Suppressor macrophage treated with lipopolysaccharide for 4 hours (primary cell): ENCODE data around the gene CDK2AP2.
"Not testable (repeated sequence)": the region's sequence is repeated elsewhere in the genome, so short reads cannot be mapped to it uniquely, and the experiment has no call there.

Experiments
- DNase-seq: peaks from one replicate; pipeline ENCODE4 v3.0.0-alpha.2; 2020

CDK2AP2 gene

DNA sequence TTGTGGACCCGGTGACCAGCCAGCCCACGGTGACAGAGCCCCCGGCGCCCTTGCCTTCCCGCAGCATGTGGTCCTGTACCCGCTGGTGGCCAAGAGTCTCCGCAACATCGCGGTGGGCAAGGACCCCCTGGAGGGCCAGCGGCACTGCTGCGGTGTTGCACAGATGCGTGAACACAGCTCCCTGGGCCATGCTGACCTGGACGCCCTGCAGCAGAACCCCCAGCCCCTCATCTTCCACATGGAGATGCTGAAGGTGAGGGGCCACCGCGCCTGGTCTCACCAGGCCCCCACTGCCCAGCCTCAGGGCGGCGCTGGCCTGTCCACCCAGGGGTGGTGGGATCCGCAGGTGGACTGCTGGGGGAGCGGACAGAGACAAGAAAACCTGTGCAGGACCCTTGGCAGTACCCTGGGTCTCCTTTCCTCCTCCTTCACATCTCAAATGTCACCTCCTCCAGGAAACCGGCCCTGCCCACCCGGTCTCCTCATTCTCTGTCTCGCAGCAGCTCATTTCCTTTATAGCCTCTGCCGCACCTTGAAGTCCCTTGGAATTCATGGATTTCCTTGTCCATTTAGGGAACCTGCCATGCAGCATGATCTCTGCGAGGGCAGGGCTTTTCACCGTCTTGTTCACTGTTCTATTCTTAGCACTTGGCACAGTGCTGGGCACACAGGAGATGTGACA is 18.6 kb downstream of the CDK2AP2 start:
- DNase-seq = no peak

DNA sequence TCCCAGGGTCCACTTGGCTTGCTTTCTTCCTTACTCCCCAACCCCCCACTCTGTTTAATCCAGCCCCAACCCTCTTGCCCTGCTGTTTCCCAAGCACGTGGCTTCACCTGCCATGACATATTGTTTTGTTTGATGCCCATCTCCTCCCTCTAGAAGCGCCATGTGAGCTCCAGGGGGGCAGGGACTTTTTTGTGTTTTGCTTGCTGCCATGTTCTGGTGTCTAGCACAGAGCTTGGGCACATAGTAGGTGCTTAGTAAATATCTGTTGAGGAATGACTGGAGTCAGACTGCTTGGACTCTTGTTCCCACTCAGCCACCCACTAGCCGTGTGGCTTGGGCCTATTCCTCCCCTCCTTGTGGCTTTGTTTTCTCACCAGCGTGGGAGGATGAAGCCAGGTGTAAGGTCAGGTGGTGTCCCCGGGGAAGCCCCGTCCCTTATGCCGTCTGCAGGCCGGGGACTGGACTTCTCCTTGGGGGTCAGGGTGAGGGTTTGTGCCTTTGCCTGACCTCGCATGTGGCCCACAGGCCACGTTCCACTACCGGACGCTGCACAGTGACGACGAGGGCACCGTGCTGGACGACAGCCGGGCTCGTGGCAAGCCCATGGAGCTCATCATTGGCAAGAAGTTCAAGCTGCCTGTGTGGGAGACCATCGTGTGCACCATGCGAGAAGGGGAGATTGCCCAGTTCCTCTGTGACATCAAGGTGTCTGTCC is 21.3 kb downstream of the CDK2AP2 start:
- no peak for DNase-seq

GRCh38 chr11:67485873-67486361 is 22.0 kb downstream of the CDK2AP2 start:
- not testable (repeated sequence) for DNase-seq

GRCh38 chr11:67484847-67485311 is 23.1 kb downstream of the CDK2AP2 start:
- peak; percentile 65 for DNase-seq

DNA sequence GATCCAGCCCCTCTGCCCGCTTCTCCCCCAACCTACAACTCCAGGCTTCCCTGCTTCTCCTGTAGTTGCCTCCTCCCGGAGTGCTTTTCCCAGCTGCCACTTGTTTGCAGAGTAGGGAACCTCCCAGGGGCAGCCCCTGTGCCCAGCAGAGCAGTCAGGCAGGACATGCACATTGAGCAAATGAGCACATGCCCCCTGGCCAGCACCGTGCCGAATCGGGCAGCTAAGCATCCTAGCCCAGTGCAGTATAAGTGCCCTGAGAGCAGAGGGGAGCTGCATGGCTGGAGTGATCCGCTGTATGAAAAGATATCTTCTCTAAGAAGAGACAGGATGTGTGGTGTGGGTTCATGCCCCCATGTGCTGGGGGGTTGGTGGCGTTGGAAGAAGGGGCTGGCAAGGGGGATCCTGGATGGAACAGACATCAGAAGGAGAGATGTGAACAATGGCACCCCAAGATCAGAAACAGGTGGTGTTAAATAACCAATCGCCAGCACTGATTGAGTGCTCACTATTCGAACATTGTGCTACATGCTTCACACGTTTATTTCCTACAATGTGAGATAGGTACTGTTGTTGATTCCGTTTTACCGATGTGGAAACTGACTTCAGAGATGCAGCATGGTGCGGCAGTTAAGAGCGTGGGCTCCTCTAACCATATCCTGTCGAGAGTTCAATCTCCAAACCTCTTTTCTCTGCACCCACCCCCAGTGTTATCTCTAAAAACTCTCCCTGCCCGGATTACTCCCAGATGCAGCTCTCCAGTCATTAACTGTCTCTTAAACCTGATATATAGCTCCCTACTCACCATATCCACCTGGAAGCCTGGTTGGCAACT is 23.9 kb downstream of the CDK2AP2 start:
- DNase-seq = no peak

DNA sequence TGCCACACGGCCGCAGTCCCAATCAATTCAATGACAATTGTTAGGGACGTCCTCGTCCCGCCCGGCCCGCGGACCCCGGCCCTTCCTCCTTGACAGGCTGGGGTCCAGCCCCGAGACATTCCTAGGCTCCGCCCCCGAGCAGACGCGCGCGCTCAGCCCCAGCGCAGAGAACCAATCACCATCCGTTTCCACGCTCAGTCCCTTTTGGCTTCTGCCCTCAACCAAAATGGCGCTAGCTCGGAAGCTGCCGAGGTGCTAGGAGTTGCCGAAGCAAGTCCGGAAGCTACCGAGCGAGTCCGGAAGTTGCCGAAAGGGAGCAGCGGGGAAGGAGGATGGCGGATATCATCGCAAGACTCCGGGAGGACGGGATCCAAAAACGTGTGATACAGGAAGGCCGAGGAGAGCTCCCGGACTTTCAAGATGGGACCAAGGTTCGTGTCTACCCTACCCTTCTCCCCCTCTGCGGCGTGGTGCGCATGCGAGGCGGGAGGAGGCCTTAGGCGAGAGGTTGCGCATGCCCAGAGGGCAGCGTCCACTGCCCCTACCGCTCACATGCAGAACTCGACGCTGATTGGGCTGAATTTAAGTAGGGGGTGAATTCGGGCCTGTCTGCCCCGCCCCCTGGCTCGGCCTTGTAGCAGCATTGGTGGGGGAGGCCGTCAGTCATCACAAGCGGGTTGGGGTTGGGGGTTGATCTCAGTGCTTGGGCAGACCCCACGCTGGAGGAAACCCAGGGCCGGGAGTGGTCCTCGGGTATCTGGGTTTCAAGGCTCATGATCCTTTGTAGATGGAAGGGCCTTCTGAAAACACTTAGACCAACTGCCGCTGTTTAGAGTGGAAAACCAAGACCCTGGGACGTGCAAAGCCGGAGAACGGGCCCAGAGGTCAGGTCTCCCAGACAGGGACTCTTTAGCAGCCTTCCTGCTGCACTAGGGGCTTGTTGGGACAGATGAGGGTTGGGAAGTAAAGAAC is 24.8 kb downstream of the CDK2AP2 start, which contains the start of gene AIP:
AIP (plus strand) TSS at position 200 of the 972 bp plus-strand sequence; CDS start at position 333, 133 bp downstream.
- peak; percentile 98 for DNase-seq

DNA sequence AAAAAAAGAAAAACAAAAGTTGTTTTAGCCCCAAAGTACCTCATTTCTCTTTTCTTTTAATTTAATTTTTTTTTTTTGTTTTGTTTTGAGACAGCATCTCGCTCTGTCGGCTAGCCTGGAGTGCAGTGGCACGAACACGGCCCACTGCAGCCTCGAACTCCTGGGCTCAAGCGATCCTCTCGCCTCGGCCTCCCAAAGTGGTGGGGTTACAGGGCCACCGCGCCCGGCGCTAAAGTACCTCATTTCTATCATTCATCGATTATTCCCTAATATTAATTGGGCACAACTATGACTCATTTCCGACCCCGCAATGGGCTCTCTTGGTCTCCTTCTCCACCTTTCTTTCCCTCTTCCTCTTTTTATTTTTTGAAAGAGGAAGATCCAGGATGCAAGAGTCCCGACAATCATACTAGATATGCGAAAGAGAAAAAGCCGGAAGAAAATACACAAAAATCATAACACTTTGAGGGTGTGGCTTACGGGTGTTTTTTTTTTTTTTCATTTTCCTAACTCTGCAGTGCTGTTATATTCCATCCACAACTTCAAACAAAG is 25.6 kb downstream of the CDK2AP2 start:
- DNase-seq = peak; percentile 70

GRCh38 chr11:67477344-67478050 is 30.5 kb downstream of the CDK2AP2 start:
- DNase-seq = not testable (repeated sequence)

- DNase-seq = not testable (repeated sequence)
Measured at GRCh38 chr11:67476692-67477091, 31.3 kb downstream of the CDK2AP2 start.

- DNase-seq = no peak
Measured at GRCh38 chr11:67472882-67473281, 35.1 kb downstream of the CDK2AP2 start.

GRCh38 chr11:67470337-67471002 is 37.5 kb downstream of the CDK2AP2 start:
- no peak for DNase-seq

- DNase-seq = no peak
Measured at GRCh38 chr11:67469508-67469811, 38.5 kb downstream of the CDK2AP2 start.

GRCh38 chr11:67468759-67469507 is 39.0 kb downstream of the CDK2AP2 start, which contains the start of gene TMEM134:
TSS of gene TMEM134 (minus strand) at chr11:67469251. CDS start at chr11:67469192, 59 bp downstream.
- DNase-seq = peak; percentile 97

DNA sequence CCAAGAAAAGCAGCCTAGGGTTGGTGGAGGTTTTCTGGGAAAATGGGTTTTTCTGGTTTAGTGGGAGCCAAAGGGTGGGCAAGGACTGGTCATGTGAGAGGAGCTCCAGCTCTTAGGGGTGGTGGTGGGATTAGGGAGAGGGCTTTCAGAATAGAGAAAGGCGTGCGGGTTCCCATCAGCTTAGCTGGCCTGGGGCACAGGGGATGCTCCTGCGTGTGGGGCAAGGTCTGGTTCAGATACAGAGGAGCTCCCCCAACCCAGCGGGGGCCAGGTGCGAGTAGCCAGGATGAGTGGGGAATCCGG is 39.6 kb downstream of the CDK2AP2 start:
- DNase-seq = no peak

GRCh38 chr11:67468056-67468455 is 39.9 kb downstream of the CDK2AP2 start:
- DNase-seq = no peak

- no peak for DNase-seq
Measured at GRCh38 chr11:67466962-67467771, 40.8 kb downstream of the CDK2AP2 start.

- no peak for DNase-seq
Measured at GRCh38 chr11:67466367-67466766, 41.6 kb downstream of the CDK2AP2 start.

- DNase-seq = not testable (repeated sequence)
Measured at GRCh38 chr11:67465530-67465929, 42.4 kb downstream of the CDK2AP2 start.

GRCh38 chr11:67465189-67465510 is 42.8 kb downstream of the CDK2AP2 start:
- DNase-seq = no peak
